HUDEP-2 (cell line): Measurements from ENCODE around the gene EPHA6.
A peak's percentile ranks its signal among the peaks of the same experiment; 100 is the strongest.

Experiments
- DNase-seq, 76 experiments: peaks; one replicate each; lab custom pipeline; 2025; ENCODE audit not compliant: unreplicated experiment in 76 of 76; lab: John Stamatoyannopoulos, UW

The EPHA6 gene

GRCh38 chr3:97138914-97139541, 324.6 kb downstream of the EPHA6 start:
- peak in 3 of 76 experiments; percentile 4 to 21 (median 6) for DNase-seq

DNA sequence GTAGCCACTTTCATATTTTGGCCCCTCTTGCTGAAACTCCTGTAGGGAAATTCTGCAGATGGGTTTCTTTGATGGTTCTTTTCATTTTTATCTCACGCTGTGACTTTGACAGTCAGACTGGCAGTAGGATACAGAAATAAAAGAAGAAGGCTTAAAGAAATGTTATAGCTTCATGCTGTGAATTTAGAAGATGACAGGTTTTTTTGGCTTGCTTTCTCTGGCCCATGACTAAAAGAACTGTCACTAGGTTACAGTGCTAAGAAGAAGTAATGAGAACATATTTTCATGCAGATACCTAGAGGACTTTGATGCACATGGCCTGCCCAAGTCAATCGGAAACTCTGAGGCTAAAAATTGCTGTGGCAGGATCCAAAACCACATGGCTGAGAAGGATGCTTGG, 334.5 kb downstream of the EPHA6 start:
- DNase-seq = no peak

DNA sequence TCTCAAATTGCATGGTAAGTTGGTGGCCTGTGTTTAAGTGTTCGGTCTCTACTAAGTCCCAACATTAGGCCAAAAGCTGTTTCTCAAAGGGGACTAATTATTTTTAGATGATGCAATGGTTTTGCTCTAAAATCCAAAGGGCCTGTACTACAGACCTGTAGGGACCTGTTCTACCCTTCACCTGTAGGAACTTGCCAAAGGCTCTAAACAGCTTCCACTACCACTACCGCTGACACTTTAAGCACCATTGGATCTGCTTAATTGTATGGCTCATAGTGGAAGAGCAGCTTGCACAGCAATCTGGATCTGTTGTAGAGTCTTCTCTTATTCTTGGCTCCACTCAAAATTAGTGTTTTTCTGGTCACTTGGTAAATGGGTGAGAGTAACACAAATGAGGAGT, 346.8 kb downstream of the EPHA6 start:
- no peak for DNase-seq

GRCh38 chr3:97177242-97177641, 362.8 kb downstream of the EPHA6 start:
- DNase-seq = no peak

GRCh38 chr3:97181704-97182103, 367.3 kb downstream of the EPHA6 start:
- no peak for DNase-seq

- DNase-seq = peak in 1 of 76 experiments; percentile 1
Observed at GRCh38 chr3:97187771-97188170, 373.4 kb downstream of the EPHA6 start.

GRCh38 chr3:97189835-97190234, 375.4 kb downstream of the EPHA6 start:
- no peak for DNase-seq

DNA sequence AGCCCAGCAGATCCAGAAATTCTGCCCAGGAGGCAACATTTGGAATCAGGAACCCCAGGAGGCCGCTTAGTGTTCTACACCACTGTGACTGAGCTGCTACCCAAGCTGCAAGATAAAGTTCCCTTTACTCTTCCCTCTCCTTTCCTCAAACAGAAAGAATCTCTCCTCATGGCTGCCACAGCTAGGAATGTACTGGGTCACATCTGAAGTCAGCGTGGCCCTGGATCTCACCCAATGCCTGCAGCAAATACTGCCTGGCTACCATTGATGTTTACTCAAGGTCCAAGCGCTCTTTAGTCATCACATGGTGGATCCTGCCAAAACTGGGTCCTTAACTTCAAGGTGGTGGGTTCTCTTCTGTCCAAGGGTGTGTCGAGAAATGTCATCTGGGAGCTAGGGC, 382.7 kb downstream of the EPHA6 start:
- DNase-seq = no peak

- DNase-seq = no peak
Observed at GRCh38 chr3:97197830-97198229, 383.4 kb downstream of the EPHA6 start.

- DNase-seq = no peak
Observed at GRCh38 chr3:97200387-97200786, 386.0 kb downstream of the EPHA6 start.

DNA sequence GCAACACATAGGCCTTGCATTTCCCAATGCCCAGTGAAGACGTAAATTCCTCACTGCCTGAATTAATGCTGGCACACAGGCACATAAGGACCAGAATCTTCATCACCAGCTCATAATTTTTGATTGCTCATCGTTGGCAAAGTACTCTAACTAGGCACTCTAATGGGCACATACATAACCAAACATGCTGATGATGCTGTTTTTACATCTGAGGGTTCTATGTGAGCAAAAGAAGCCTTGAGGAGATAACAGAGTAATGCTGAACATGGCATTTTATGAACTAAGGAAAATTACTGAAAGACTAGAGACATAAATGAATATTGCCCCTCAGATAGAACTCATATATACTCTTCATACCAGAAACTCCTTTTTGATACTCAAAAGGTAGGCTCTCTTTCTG, 387.4 kb downstream of the EPHA6 start:
- DNase-seq = no peak

DNA sequence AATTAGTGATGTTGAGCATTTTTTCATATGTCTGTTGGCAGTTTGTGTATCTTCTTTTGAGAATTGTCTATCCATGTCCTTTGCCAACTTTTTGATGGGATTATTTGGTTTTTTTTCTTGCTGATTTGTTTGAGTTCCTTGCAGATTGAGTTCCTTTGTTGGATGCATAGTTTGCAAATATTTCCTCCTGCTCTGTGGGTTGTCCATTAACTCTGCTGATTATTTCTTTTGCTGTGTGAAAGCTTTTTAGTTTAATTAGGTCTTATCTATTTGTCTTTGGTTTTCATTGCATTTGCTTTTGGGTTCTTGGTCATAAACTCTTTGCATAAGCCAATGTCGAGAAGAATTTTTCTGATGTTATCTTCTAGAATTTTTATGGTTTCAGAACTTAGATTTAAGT, 414.6 kb downstream of the EPHA6 start:
- no peak for DNase-seq

DNA sequence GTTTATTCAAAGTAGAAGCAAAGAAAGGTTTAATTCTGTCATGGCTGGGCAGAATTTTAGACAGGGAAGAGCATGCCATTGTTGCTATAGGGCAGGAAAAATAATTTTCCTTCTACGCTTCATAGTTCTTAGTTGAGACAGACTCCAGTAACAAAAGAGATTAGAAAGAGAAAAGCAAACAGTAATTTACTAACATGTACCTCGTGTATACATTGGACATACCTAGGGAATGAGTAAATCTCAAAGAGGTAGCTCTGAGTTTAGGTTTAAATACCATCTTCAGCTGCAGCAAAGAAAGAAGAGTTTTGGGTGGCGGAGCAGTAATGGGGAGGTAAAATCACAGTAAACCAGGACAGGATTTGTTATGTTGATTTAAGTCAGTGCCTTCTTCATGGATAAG, 416.1 kb downstream of the EPHA6 start:
- DNase-seq = no peak

DNA sequence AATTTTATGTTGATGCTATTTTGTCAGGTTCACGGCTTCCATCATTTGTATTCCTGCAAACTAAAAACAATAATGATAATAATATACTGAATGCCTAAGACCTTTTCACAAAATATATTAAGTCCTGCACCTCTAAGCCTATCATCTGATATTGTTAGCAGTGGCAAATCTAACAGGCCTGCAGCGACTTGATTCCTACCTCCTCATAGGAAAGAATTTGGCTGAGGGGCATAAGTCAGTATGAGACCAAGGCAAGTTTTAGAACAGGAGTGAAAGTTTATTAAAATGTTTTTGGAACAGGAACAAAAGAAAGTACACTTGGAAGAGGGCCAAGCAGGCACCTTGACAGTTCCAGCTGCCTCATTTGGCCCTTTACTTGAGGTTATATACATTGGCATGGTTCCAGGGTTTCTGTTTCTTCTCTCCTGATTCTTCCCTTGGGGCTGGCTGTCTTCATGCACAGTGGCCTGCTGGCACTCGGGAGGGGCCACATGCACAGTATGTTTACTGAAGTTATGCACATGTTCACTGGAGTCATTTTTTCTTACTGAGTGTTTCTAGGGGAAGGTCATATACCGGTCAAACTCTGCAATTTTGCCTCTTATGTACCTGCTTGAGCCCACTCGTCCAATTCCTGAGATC, 418.1 kb downstream of the EPHA6 start:
- DNase-seq = no peak

DNA sequence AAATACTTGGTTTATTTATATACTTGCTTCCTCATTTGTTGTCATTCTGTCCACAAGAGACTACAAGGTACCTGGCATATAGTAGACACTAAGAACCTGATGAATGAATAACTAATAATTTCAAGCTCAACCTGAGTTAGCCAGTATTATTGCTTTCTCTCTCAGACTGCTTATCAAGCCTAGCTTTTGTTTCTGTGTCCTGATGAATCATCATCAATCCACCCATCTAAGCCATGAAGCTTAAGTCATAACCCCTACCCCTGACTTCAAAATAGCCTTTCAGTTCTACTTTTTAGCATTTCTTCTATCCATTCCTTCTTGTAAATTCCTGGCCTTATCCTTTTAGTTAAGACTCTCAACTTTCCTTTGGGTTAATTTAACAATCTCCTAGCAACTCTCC, 420.8 kb downstream of the EPHA6 start:
- DNase-seq = no peak

DNA sequence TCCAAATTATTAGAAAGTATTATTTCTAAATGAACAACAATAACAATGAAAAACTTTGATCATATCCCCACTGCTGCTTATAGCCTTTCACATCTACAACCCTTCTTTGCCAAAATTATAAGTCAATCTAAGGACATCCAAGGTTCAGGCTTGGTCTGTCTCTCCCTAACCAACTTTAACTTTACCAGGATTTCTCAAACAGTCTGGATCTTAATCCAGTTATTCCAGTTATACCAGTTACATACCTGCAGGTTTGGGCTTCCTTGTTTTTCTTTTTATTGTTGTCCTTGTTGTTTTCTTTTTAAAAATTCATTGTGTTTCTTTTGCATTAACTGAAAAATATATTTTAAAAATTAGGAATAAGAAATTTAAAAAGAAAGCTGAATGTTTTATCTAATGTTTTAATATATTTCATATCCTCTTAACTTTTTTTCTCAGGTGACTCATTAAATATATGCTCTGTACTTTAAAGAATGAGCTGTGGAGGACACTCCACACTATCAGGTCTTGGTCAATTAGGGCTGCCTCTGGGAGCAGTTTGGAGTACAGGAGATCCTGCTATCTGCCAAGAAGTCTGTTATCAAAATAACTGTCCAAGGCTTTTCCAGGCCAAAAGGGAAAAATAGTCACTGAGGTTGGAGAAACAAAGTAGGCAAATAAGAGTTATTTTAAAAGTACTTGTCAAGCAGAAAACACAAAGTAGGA, 421.4 kb downstream of the EPHA6 start:
- DNase-seq = no peak

DNA sequence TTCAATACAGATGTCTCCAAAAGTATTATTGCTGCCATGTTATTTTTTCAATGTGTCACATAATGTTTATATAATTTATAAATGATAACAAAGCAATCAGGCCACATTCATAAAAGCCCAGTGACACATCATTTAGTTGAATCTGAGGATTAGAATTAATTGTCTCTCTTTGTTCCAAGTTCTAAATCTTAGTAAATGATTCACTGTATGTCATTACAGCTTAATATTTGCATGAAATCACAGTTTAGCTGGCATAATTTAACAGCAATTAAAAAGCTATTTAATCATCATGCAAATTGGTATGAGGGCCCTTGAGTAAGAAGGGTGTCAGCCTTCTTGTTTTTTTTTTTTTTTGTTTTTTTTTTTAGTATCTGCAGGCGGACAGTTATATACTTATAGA, 427.0 kb downstream of the EPHA6 start:
- DNase-seq = no peak

DNA sequence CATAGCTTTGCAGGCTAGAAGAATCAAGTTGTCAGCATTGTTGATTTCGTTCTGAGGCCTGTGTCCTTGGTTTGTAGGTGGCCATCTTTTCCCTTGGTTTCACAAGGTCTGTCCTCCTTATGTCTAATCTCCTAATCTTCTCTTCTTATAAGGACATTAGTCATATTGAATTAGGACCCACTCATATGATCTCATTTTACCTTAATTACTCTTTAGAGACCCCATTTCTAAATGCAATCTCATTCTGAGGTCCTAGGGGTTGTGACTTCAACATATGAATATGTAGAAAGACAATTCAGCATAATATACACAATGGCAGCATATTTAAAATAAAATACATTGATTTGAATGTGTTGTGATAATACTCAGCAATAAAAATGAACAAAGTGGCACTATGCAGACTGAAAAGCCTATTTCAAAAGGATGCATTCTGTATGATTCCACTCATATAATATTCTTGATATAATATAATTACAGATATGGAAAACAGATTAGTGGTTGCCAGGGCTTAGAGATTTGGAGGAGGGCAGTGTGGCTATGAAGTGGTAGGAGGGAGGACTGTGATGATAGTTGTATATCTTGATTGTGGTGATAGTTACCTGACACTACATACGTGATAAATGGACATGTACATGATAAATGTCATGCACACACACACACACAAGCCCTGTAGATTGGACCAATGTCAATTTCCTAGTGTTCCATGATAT, 431.0 kb downstream of the EPHA6 start:
- no peak for DNase-seq

DNA sequence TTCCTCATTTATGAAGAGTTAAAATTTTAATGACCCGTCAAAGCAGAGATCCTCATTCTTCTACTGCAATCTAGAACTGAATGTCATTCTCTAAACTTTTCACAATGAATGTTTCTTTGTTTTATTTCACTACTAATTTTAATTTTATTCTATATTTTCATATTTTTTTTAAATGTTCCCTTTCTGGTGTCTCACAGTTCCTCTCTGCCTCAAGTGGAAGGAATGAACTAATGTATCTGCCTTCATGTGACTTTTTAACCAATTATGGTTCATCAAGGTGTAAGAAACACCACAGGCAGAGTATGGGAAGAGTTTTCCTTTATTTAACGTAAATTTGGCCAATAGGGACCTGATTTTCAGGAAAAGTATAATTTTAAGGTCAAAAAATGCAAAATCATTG, 441.7 kb downstream of the EPHA6 start:
- DNase-seq = no peak

DNA sequence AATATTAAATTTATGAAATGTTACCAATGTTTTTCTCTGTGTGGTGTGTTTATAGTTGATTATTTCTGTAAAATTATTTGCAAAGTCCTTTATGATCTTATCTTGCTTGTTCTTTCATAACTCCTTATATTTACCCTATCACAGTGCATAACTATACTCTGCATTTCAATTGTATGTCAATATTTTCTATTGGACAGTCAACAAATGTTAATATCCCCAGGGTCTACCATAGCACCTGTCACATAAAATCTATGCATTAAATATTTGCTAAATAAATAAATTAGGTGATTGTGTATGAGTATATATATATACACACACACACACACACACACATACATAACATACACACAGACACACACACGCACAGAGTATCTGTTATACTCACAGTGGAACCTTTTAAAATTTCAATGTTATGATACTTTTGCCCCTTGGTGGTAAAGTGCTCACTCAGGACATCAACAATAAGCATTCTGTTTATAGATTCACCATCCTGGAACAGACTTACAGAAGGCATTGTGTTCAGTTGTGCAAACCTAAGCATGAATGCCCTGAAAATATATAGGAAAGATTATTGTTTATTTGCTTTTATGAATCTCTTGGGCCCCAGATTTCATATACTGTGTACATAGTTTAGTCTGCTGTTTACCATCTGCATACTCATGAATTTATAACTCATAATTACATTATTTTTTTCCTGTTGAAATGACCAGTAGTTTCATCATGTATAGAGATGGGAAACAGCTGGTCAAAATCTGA, 443.7 kb downstream of the EPHA6 start:
- no peak for DNase-seq

GRCh38 chr3:97259263-97259662, 444.9 kb downstream of the EPHA6 start:
- no peak for DNase-seq
